Stimulated activated CD4-positive, alpha-beta T cell treated with anti-CD3 and anti-CD28 coated beads, Interleukin-2, amount 100 ng/mL, for 24 hours (primary cell): ENCODE measurements around the gene HAVCR1.
"Not testable (repeated sequence)": the region's sequence is repeated elsewhere in the genome, so short reads cannot be mapped to it uniquely, and the experiment has no call there.

Source experiments
- DNase-seq, 2 donors: peaks; one replicate each; pipeline ENCODE4 v3.0.0-alpha.2; 2020

HAVCR1 gene

GRCh38 chr5:157059093-157059539 is at the start of gene HAVCR1:
Gene HAVCR1 (minus strand): TSS chr5:157059116. CDS start chr5:157057943, 1,173 bp downstream.
- DNase-seq = no peak

- DNase-seq = no peak
Measured at GRCh38 chr5:157107508-157107907, 48.6 kb upstream of the HAVCR1 start.

- peak; percentile 26 to 38 for DNase-seq
Measured at GRCh38 chr5:157106630-157107461, 47.9 kb upstream of the HAVCR1 start.

- DNase-seq = peak; percentile 26 to 34
Measured at GRCh38 chr5:157100140-157100679, 41.3 kb upstream of the HAVCR1 start.

GRCh38 chr5:157088342-157088990 is 29.6 kb upstream of the HAVCR1 start:
- no peak for DNase-seq

- no peak for DNase-seq
Measured at GRCh38 chr5:157086751-157087359, 27.9 kb upstream of the HAVCR1 start.

GRCh38 chr5:157085930-157086329 is 27.0 kb upstream of the HAVCR1 start:
- DNase-seq = no peak

GRCh38 chr5:157080286-157080685 is 21.4 kb upstream of the HAVCR1 start:
- DNase-seq = no peak

GRCh38 chr5:157076558-157076957 is 17.6 kb upstream of the HAVCR1 start:
- DNase-seq = no peak

- DNase-seq = peak in 1 of 2 donors; percentile 6
Measured at GRCh38 chr5:157072508-157072907, 13.6 kb upstream of the HAVCR1 start.

GRCh38 chr5:157069949-157070348 is 11.0 kb upstream of the HAVCR1 start:
- no peak for DNase-seq

- no peak for DNase-seq
Measured at GRCh38 chr5:157068785-157069184, 9.9 kb upstream of the HAVCR1 start.

GRCh38 chr5:157068339-157068738 is 9.4 kb upstream of the HAVCR1 start:
- DNase-seq = no peak

- no peak for DNase-seq
Measured at GRCh38 chr5:157067005-157067404, 8.1 kb upstream of the HAVCR1 start.

GRCh38 chr5:157066080-157066479 is 7.2 kb upstream of the HAVCR1 start:
- no peak for DNase-seq

- DNase-seq = no peak
Measured at GRCh38 chr5:157063776-157064430, 5.0 kb upstream of the HAVCR1 start.

- DNase-seq = no peak
Measured at GRCh38 chr5:157059891-157060290, 975 bp upstream of the HAVCR1 start.

- no peak for DNase-seq
Measured at GRCh38 chr5:157057459-157058370, 1.2 kb downstream of the HAVCR1 start.

GRCh38 chr5:157056848-157057247 is 2.1 kb downstream of the HAVCR1 start:
- DNase-seq = not testable (repeated sequence)

GRCh38 chr5:157051604-157052245 is 7.2 kb downstream of the HAVCR1 start:
- DNase-seq = no peak

- DNase-seq = no peak
Measured at GRCh38 chr5:157050050-157050449, 8.9 kb downstream of the HAVCR1 start.
